ENCODE data around the gene COL28A1. TPM values are rescaled to one million over a fixed set of nuclear protein-coding genes. Genes with fewer than 3 reads are reported as not detected.

COL28A1 gene
- total RNA-seq, 4 donors from 2014 or later, result 15.1 to 23.7 (median 18.3) TPM

DNA sequence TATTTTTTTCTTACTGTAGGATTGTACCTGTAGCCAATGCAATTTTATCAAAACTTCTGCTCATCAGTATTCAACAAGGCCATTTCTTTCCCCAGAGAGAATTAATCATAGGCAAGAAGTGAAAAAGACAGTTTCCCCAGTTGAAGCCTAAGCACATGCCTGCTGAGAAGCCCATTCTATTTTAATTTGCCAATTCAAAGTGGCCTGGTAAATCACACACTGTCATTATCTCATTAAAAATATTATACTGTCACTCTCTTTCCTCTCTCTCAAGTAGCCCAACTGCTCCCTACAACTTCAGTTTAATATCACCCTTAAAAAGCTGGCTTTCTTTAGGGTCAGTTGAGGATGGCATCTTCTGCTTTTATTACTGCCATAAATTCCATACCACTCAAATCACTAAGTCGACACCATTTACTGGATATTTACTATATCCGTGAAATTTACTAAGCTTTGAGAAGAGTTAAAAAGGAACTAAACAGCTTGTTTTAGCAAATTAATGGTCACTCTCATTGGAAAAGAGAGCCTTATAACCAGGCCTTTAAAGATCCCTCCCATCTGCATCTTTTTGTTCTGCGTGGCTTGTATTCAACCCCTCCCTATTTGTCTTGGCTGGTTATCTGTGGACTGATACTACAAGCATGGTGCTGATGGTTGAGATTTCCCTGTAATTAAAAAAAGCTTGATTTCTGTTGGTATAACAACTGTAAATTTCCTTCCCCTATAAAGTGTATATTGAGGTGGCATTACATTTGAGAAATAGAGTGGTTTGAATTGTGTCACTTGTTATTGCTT lies 30.6 kb downstream of the COL28A1 start:
- Histone ChIP-seq H3K4me1 (peaks cover 0 to 4% (median 0%) of the 10 kb centered on the region in 4 donors), H3K27me3 (no peaks in the 10 kb centered on the region), H3K27ac (replicated peaks in 1 of 4) (no peak overlapping the region), H3K36me3 (peaks cover 0 to 8% (median 0%) of the 10 kb centered on the region in 4 donors), H3K4me3 (no peak overlapping the region), H3K9me3 (no peaks in the 10 kb centered on the region)
- intact Hi-C loops (cut with DNase I), result no loop called here
- TF ChIP-seq CTCF (IDR thresholded peaks at IDR 0.05) (no peak), EP300 (IDR thresholded peaks at IDR 0.05) (no peak), POLR2AphosphoS5 (IDR thresholded peaks at IDR 0.05) (no peak), POLR2A (IDR thresholded peaks at IDR 0.05; ENCODE audit: low read depth) (no peak)
- whole genome bisulfite sequencing, result 76% methylated on average over 3 of the region's 3 CpGs
- DNase-seq (ENCODE audit: extremely low spot score), result no peak

GRCh38 chr7:7499892-7500291 lies 35.8 kb downstream of the COL28A1 start:
- 70% methylated on average over 2 of the region's 2 CpGs for WGBS
- no peak for DNase-seq (ENCODE audit: extremely low spot score)
- H3K36me3 ChIP-seq, result peaks cover 0 to 8% (median 0%) of the 10 kb centered on the region in 4 donors
- intact Hi-C loops (cut with DNase I), result no loop called here
- no peaks in the 10 kb centered on the region for H3K4me1 ChIP-seq
- H3K27ac ChIP-seq (replicated peaks in 1 of 4), result no peak overlapping the region
- no peaks in the 10 kb centered on the region for H3K9me3 ChIP-seq
- TF ChIP-seq POLR2AphosphoS5 (IDR thresholded peaks at IDR 0.05) (no peak), POLR2A (IDR thresholded peaks at IDR 0.05; ENCODE audit: low read depth) (no peak), CTCF (IDR thresholded peaks at IDR 0.05) (no peak), EP300 (IDR thresholded peaks at IDR 0.05) (no peak)
- no peak overlapping the region for H3K4me3 ChIP-seq
- no peaks in the 10 kb centered on the region for H3K27me3 ChIP-seq

- Histone ChIP-seq H3K36me3 (peaks cover 0 to 8% (median 0%) of the 10 kb centered on the region in 4 donors), H3K27ac (replicated peaks in 1 of 4) (no peak overlapping the region), H3K9me3 (no peaks in the 10 kb centered on the region), H3K4me1 (no peaks in the 10 kb centered on the region), H3K27me3 (no peaks in the 10 kb centered on the region), H3K4me3 (no peak overlapping the region)
- no peak for DNase-seq (ENCODE audit: extremely low spot score)
- intact Hi-C loops (cut with DNase I), result no loop called here
- no peak for TF ChIP-seq POLR2A (IDR thresholded peaks at IDR 0.05; ENCODE audit: low read depth)
- TF ChIP-seq POLR2AphosphoS5 (IDR thresholded peaks at IDR 0.05), result no peak
- TF ChIP-seq CTCF (IDR thresholded peaks at IDR 0.05), result no peak
- TF ChIP-seq EP300 (IDR thresholded peaks at IDR 0.05), result no peak
- 68% methylated on average over 6 of the region's 6 CpGs for WGBS
Observed at GRCh38 chr7:7498856-7499255, 36.8 kb downstream of the COL28A1 start.

DNA sequence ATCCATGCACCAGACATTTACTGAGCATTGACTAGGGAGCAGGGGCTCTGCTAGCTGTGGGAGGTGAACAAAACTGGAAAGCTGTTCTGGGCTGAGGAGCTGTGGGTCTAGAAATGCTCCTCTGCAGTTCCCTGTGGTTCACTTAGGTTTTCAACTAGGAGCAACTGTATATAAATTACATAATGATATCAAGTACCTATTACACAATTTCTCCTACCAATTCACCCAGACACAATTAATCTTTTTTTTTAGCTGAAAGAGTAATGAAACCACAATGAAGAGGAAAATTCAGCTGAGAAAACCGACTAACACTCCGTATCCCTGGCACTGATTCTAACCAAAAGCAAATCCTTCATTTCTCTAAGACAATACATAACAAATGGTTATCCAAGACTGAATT lies 39.4 kb downstream of the COL28A1 start:
- Histone ChIP-seq H3K4me1 (no peaks in the 10 kb centered on the region), H3K36me3 (peaks cover 0 to 1% (median 0%) of the 10 kb centered on the region in 4 donors), H3K4me3 (no peak overlapping the region), H3K9me3 (no peaks in the 10 kb centered on the region), H3K27me3 (no peaks in the 10 kb centered on the region), H3K27ac (replicated peaks in 1 of 4) (no peak overlapping the region)
- TF ChIP-seq POLR2AphosphoS5 (IDR thresholded peaks at IDR 0.05) (no peak), EP300 (IDR thresholded peaks at IDR 0.05) (no peak), POLR2A (IDR thresholded peaks at IDR 0.05; ENCODE audit: low read depth) (no peak), CTCF (IDR thresholded peaks at IDR 0.05) (no peak)
- intact Hi-C loops (cut with DNase I), result no loop called here
- no peak for DNase-seq (ENCODE audit: extremely low spot score)
- WGBS, result 63% methylated on average over 2 of the region's 2 CpGs
